Femur (tissue), 1 donor: Measurements from ENCODE around the gene ARRB1.
"Not testable (repeated sequence)": the region's sequence is repeated elsewhere in the genome, so short reads cannot be mapped to it uniquely, and the experiment has no call there.

Experiments used
- DNase-seq: peaks from one replicate; pipeline ENCODE4 v3.0.0-alpha.2; 2017

The ARRB1 gene

GRCh38 chr11:75319035-75319877 is 32.2 kb downstream of the ARRB1 start:
- no peak for DNase-seq

GRCh38 chr11:75317446-75318122 is 33.9 kb downstream of the ARRB1 start:
- no peak for DNase-seq

- DNase-seq, result no peak
Measured at GRCh38 chr11:75315439-75315805, 36.0 kb downstream of the ARRB1 start.

GRCh38 chr11:75314771-75315438 is 36.6 kb downstream of the ARRB1 start:
- DNase-seq, result no peak

GRCh38 chr11:75313513-75314272 is 37.8 kb downstream of the ARRB1 start:
- DNase-seq, result peak; percentile 57

- no peak for DNase-seq
Measured at GRCh38 chr11:75312346-75312745, 39.1 kb downstream of the ARRB1 start.

GRCh38 chr11:75311858-75312288 is 39.6 kb downstream of the ARRB1 start:
- DNase-seq, result peak; percentile 87

GRCh38 chr11:75308986-75309385 is 42.5 kb downstream of the ARRB1 start:
- no peak for DNase-seq

GRCh38 chr11:75308116-75308515 is 43.3 kb downstream of the ARRB1 start:
- DNase-seq, result no peak

- no peak for DNase-seq
Measured at GRCh38 chr11:75307058-75307457, 44.4 kb downstream of the ARRB1 start.

GRCh38 chr11:75306529-75306928 is 44.9 kb downstream of the ARRB1 start:
- DNase-seq, result no peak

GRCh38 chr11:75305993-75306392 is 45.5 kb downstream of the ARRB1 start:
- no peak for DNase-seq

GRCh38 chr11:75305452-75305851 is 46.0 kb downstream of the ARRB1 start:
- DNase-seq, result no peak

GRCh38 chr11:75304941-75305340 is 46.5 kb downstream of the ARRB1 start:
- not testable (repeated sequence) for DNase-seq

GRCh38 chr11:75303544-75304224 is 47.8 kb downstream of the ARRB1 start:
- no peak for DNase-seq

- no peak for DNase-seq
Measured at GRCh38 chr11:75302371-75302770, 49.1 kb downstream of the ARRB1 start.

- no peak for DNase-seq
Measured at GRCh38 chr11:75301601-75302345, 49.7 kb downstream of the ARRB1 start.

- DNase-seq, result no peak
Measured at GRCh38 chr11:75301131-75301530, 50.3 kb downstream of the ARRB1 start.

- no peak for DNase-seq
Measured at GRCh38 chr11:75298976-75299260, 52.5 kb downstream of the ARRB1 start.

GRCh38 chr11:75298191-75298975 is 53.1 kb downstream of the ARRB1 start:
- DNase-seq, result no peak

- no peak for DNase-seq
Measured at GRCh38 chr11:75293903-75294302, 57.6 kb downstream of the ARRB1 start.
